GM19324 (cell line): ENCODE data around the gene PLXND1.

Experiments used
- ATAC-seq: cut with Tn5 transposase; IDR thresholded peaks from one replicate; pipeline ENCODE4 v1.9.1; 2021; ENCODE audit warnings: mild to moderate bottlenecking, moderate library complexity; ENCODE audit not compliant: unreplicated experiment, low FRiP score

PLXND1 gene

GRCh38 chr3:129587566-129588210 lies 18.8 kb downstream of the PLXND1 start:
- ATAC-seq: no peak

GRCh38 chr3:129586746-129587430 lies 19.6 kb downstream of the PLXND1 start:
- no peak for ATAC-seq

- ATAC-seq: no peak
These were observed 20.4 kb downstream of the PLXND1 start for GRCh38 chr3:129585949-129586657.

GRCh38 chr3:129584631-129585030 lies 21.8 kb downstream of the PLXND1 start:
- no peak for ATAC-seq

- ATAC-seq: no peak
These were observed 23.2 kb downstream of the PLXND1 start for GRCh38 chr3:129583289-129583688.

GRCh38 chr3:129582799-129583198 lies 23.7 kb downstream of the PLXND1 start:
- no peak for ATAC-seq

GRCh38 chr3:129581623-129582022 lies 24.9 kb downstream of the PLXND1 start:
- no peak for ATAC-seq

GRCh38 chr3:129579991-129580390 lies 26.5 kb downstream of the PLXND1 start:
- ATAC-seq: no peak

- ATAC-seq: peak; percentile 41
These were observed 28.3 kb downstream of the PLXND1 start for GRCh38 chr3:129577925-129578786.

GRCh38 chr3:129577366-129577765 lies 29.1 kb downstream of the PLXND1 start:
- no peak for ATAC-seq

GRCh38 chr3:129576514-129577352 lies 29.7 kb downstream of the PLXND1 start:
- peak; percentile 60 for ATAC-seq

GRCh38 chr3:129575997-129576384 lies 30.5 kb downstream of the PLXND1 start:
- ATAC-seq: no peak

- ATAC-seq: no peak
These were observed 31.1 kb downstream of the PLXND1 start for GRCh38 chr3:129575233-129575996.

GRCh38 chr3:129574206-129574605 lies 32.3 kb downstream of the PLXND1 start:
- no peak for ATAC-seq

GRCh38 chr3:129573493-129573892 lies 33.0 kb downstream of the PLXND1 start:
- no peak for ATAC-seq

GRCh38 chr3:129572603-129573002 lies 33.9 kb downstream of the PLXND1 start:
- ATAC-seq: no peak

- ATAC-seq: no peak
These were observed 34.6 kb downstream of the PLXND1 start for GRCh38 chr3:129571605-129572547.

- no peak for ATAC-seq
These were observed 36.6 kb downstream of the PLXND1 start for GRCh38 chr3:129569856-129570255.
